CD4-positive, alpha-beta T cell (primary cell): ENCODE measurements around the gene PLPPR1. TPM values are rescaled to one million over a fixed set of nuclear protein-coding genes. Genes with fewer than 3 reads are reported as not detected.

Experiments used
- ATAC-seq: fragments of 200-7000 bp; cut with Tn5 transposase; one replicate; pipeline ENCODE4 v1.10.0; 2022; ENCODE audit warnings: mild to moderate bottlenecking; ENCODE audit not compliant: poor library complexity
- CTCF ChIA-PET: fragments of 350-600 bp; sonication (Branson Sonifier 250); formaldehyde crosslinking; loops from one replicate; lab custom pipeline; 2021; ENCODE audit warnings: antibody characterized with exemption, inconsistent platforms; lab: Charles Lee
- POLR2A ChIA-PET: fragments of 350-600 bp; sonication (Branson Sonifier 250); formaldehyde crosslinking; loops from one replicate; lab custom pipeline; 2021; ENCODE audit warnings: antibody characterized with exemption, inconsistent platforms; lab: Charles Lee
- DNase-seq, 14 experiments: peaks; one replicate each; pipeline ENCODE4 v3.0.0-alpha.2; 2013 to 2020; ENCODE audit warnings: mixed read lengths in 2 of 14
- H3K27ac ChIP-seq, 2 donors: one replicate each; pipeline versions ENCODE4 v1.5.1 to v1.7.0; 2013; ENCODE audit warnings: low read length in 2 of 2, low read depth in 1 of 2, mild to moderate bottlenecking in 1 of 2
- H3K27me3 ChIP-seq, 2 experiments: 1 replicate in 1 of 2; 2 replicates in 1 of 2; pipeline versions ENCODE4 v1.6.1 to v1.7.0; 2013; ENCODE audit warnings: low read length in 2 of 2, control low read depth in 1 of 2, mild to moderate bottlenecking in 1 of 2, moderate library complexity in 1 of 2; ENCODE audit not compliant: insufficient read depth in 2 of 2, control insufficient read depth in 1 of 2
- H3K36me3 ChIP-seq: one replicate; pipeline ENCODE4 v1.6.1; 2013; ENCODE audit warnings: low read length, control low read depth; ENCODE audit not compliant: insufficient read depth
- H3K4me1 ChIP-seq: one replicate; pipeline ENCODE4 v1.6.1; 2013; ENCODE audit warnings: low read length, control low read depth; ENCODE audit not compliant: insufficient read depth
- H3K4me3 ChIP-seq: one replicate; pipeline ENCODE4 v1.5.1; 2013; ENCODE audit warnings: mild to moderate bottlenecking, low read length, moderate library complexity
- H3K9me3 ChIP-seq, 2 experiments: 1 replicate in 1 of 2; 2 replicates in 1 of 2; pipeline versions ENCODE4 v1.6.1 to v1.7.0; 2013; ENCODE audit warnings: low read length in 2 of 2, mild to moderate bottlenecking in 2 of 2, control low read depth in 1 of 2, moderate library complexity in 1 of 2; ENCODE audit not compliant: control insufficient read depth in 1 of 2, insufficient read depth in 1 of 2
- H3K27ac Mint-ChIP-seq: one replicate; pipeline ENCODE4 v1.8.0; 2020; ENCODE audit warnings: mixed read lengths
- H3K27me3 Mint-ChIP-seq: one replicate; pipeline ENCODE4 v1.8.0; 2021; ENCODE audit warnings: mixed read lengths
- H3K36me3 Mint-ChIP-seq: one replicate; pipeline ENCODE4 v1.8.0; 2021; ENCODE audit warnings: low read depth, mixed read lengths
- H3K4me1 Mint-ChIP-seq: one replicate; pipeline ENCODE4 v1.8.0; 2021; ENCODE audit warnings: low read depth, mixed read lengths
- H3K4me3 Mint-ChIP-seq: one replicate; pipeline ENCODE4 v1.8.0; 2020; ENCODE audit warnings: mild to moderate bottlenecking, mixed read lengths
- H3K9me3 Mint-ChIP-seq: one replicate; pipeline ENCODE4 v1.8.0; 2020; ENCODE audit warnings: mixed read lengths
- intact Hi-C, 2 experiments: fragments of 100-400 bp; cut with DNase I in 1 of 2; cut with micrococcal nuclease in 1 of 2; formaldehyde crosslinking; loops; one replicate each; pipeline versions ENCODE4 v1.15.1 to v1.9.0; 2023 to 2025; cut with DNase I, micrococcal nuclease
- total RNA-seq, 174 experiments: library from RNA in 2 of 174; stranded (reverse) in 2 of 174; gene quantifications; one replicate each; pipeline ENCODE4 v1.2.3 and lab custom pipeline; 2021 to 2026
- TF ChIP-seq, protein P1 (sequence below): fragments of 200-600 bp; IDR thresholded peaks from one replicate; pipeline ENCODE4 v1.8.0; 2022; ENCODE audit warnings: antibody characterized with exemption, mild to moderate bottlenecking

Gene PLPPR1
- total RNA-seq, 2 experiments from 2014 or later: not detected

DNA sequence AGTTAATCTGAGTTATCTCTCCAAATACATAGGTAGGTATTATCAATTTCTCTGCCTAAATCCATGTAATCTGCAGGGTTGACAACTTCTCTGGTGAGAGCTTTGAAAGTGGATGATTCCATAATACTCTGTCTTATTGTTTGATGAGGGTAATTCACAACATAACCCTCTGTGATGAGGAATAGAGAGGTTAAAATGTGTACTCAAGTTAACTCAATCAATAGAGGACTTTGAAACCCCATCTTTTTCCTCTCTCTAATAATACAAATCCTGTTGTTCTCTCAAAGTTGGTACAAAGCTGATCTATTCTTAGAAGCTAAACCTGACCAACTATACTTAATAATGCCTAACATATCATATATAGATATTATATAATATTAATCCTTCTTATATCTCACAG, 100.1 kb downstream of the PLPPR1 start:
- Histone ChIP-seq H3K9me3 (no peaks in the 10 kb centered on the region), H3K36me3 (no peaks in the 10 kb centered on the region), H3K27me3 (no peaks in the 10 kb centered on the region), H3K27ac (no peak overlapping the region), H3K4me1 (no peaks in the 10 kb centered on the region), H3K4me3 (no peak overlapping the region)
- POLR2A ChIA-PET: no interaction called here
- DNase-seq: no peak
- Mint-ChIP-seq H3K27me3 (no peaks in the 10 kb centered on the region), H3K4me1 (no peaks in the 10 kb centered on the region), H3K36me3 (no peaks in the 10 kb centered on the region), H3K27ac (no peak overlapping the region), H3K4me3 (no peak overlapping the region), H3K9me3 (peaks cover 7% of the 10 kb centered on the region)
- CTCF ChIA-PET: interaction anchor here (1.1 kb wide), 1 partner anchor 10 kb away, joined by 3 read pairs; no protein-coding TSS in a partner anchor
- ATAC-seq: no peak
- TF ChIP-seq, protein P1, sequence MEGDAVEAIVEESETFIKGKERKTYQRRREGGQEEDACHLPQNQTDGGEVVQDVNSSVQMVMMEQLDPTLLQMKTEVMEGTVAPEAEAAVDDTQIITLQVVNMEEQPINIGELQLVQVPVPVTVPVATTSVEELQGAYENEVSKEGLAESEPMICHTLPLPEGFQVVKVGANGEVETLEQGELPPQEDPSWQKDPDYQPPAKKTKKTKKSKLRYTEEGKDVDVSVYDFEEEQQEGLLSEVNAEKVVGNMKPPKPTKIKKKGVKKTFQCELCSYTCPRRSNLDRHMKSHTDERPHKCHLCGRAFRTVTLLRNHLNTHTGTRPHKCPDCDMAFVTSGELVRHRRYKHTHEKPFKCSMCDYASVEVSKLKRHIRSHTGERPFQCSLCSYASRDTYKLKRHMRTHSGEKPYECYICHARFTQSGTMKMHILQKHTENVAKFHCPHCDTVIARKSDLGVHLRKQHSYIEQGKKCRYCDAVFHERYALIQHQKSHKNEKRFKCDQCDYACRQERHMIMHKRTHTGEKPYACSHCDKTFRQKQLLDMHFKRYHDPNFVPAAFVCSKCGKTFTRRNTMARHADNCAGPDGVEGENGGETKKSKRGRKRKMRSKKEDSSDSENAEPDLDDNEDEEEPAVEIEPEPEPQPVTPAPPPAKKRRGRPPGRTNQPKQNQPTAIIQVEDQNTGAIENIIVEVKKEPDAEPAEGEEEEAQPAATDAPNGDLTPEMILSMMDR: no peak
- intact Hi-C loops: no loop called here

DNA sequence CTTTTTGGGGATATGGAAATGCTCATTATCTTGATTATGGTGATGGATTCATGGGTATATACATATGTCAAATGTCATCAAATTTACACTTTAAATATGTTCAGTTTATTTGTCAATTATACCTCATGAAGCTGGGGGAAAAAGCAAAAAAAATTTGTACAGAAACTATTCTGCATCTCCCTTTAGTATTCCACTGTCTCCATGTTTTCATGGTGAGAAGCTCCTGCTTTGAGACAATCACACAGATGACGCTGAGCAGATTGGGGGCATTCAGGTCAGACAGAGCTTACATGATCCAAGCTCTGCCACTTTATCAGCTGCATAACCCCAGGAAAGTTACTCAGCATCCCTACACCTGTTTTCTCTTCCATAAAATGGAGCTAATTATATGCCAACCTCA, 101.5 kb downstream of the PLPPR1 start:
- Histone ChIP-seq H3K4me3 (no peak overlapping the region), H3K9me3 (peaks cover 0 to 3% of the 10 kb centered on the region in 2 experiments), H3K36me3 (no peaks in the 10 kb centered on the region), H3K27ac (no peak overlapping the region), H3K4me1 (no peaks in the 10 kb centered on the region), H3K27me3 (no peaks in the 10 kb centered on the region)
- ATAC-seq: no peak
- H3K27me3 Mint-ChIP-seq: no peaks in the 10 kb centered on the region
- peaks cover 6% of the 10 kb centered on the region for H3K9me3 Mint-ChIP-seq
- no peak for DNase-seq
- H3K36me3 Mint-ChIP-seq: no peaks in the 10 kb centered on the region
- CTCF ChIA-PET: interaction anchor here (0.8 to 1.8 kb wide), 2 partner anchors 8 to 9 kb away, joined by 3 to 4 read pairs; no protein-coding TSS in a partner anchor
- POLR2A ChIA-PET: no interaction called here
- TF ChIP-seq, protein P1: no peak
- no peaks in the 10 kb centered on the region for H3K4me1 Mint-ChIP-seq
- no peak overlapping the region for H3K4me3 Mint-ChIP-seq
- no peak overlapping the region for H3K27ac Mint-ChIP-seq
- intact Hi-C loops: no loop called here

DNA sequence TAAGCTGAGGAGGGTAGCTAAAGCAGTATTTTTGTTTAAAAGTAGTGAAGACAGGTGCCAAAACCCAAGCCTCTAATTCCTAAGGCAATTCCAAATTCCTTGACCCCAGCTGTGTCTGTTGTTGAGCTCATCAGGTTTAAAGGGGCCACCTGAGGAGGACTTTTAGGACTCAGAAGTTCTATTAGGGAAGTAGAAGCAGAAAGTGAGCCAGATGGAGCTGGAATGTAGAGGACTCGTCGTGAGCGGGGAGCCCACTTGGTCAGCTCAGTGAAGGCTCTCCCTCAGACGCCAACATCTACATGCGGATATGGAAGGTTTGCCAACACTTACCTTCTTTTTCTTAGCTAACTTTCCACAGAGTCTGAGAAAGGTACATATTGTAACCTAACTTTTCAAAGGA, 102.8 kb downstream of the PLPPR1 start:
- H3K4me1 ChIP-seq: no peaks in the 10 kb centered on the region
- H3K4me3 ChIP-seq: no peak overlapping the region
- TF ChIP-seq, protein P1: no peak
- Mint-ChIP-seq H3K36me3 (no peaks in the 10 kb centered on the region), H3K4me1 (no peaks in the 10 kb centered on the region), H3K9me3 (peaks cover 4% of the 10 kb centered on the region), H3K4me3 (no peak overlapping the region), H3K27ac (no peak overlapping the region), H3K27me3 (no peaks in the 10 kb centered on the region)
- CTCF ChIA-PET: interaction anchor here (1.8 kb wide), 1 partner anchor 10 kb away, joined by 4 read pairs; no protein-coding TSS in a partner anchor
- ATAC-seq (no peak), DNase-seq (no peak)
- POLR2A ChIA-PET: no interaction called here
- intact Hi-C loops: no loop called here
- H3K9me3 ChIP-seq: peaks cover 0 to 3% of the 10 kb centered on the region in 2 experiments
- no peaks in the 10 kb centered on the region for H3K36me3 ChIP-seq
- no peak overlapping the region for H3K27ac ChIP-seq
- no peaks in the 10 kb centered on the region for H3K27me3 ChIP-seq
